ENCODE results near the gene ITM2C. TPM values are rescaled to one million over a fixed set of nuclear protein-coding genes. Genes with fewer than 3 reads are reported as not detected.

The ITM2C gene
- total and polyA plus RNA-seq, 2 of the 8 experiments (the other 6 are each of a cell fraction or from before 2014, with no cell fraction given), result 362 to 742 TPM

DNA sequence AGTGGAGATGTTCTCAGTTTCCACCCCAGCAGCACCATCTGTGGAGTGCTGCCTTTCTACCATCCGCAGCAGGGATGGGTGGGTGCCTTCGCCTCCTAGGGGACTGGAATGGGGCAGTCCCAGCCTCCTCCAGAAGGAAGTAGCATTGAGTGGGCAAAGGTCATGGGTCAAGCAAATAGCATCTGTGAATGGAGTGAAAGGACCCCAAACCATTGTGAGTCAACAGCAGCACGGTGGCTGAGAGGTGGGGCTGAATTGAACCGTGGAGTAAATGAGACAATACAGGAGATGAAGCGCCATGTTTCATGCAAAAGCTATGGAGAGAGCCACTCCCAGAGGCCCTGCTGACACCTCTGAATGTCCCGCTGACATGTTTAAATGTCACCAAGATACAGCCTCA, 50.6 kb downstream of the ITM2C start:
- Histone ChIP-seq H4K5ac (ENCODE audit: insufficient read length, low read depth, low read length) (no peak overlapping the region), H3K18ac (ENCODE audit: extremely low read depth, low read length) (no peak overlapping the region), H4K91ac (replicated peaks; ENCODE audit: insufficient read length, low read length) (peak overlapping the region; percentile 19), H3K23me2 (ENCODE audit: low read depth, low read length) (peaks cover 2% of the 10 kb centered on the region; the same call in 1 of the 2 replicates), H2BK15ac (ENCODE audit: low read length) (0 out of 2 replicates have a peak overlapping the region, but pooled peaks have one; percentile 51), H3K79me2 (ENCODE audit: control insufficient read depth in 1 of 2, insufficient read depth in 2 of 2, low read length in 2 of 2) (no peaks in the 10 kb centered on the region), H3K36me3 (ENCODE audit: control insufficient read depth in 2 of 4, insufficient read depth in 4 of 4, low read length in 3 of 4) (no peaks in the 10 kb centered on the region), H2BK20ac (ENCODE audit: low read length) (no peak overlapping the region), H2BK5ac (ENCODE audit: low read depth, low read length) (no peak overlapping the region), H3K4me2 (ENCODE audit: insufficient read depth in 1 of 2, low read depth in 2 of 2, low read length in 2 of 2) (no peak overlapping the region), H3K27ac (ENCODE audit: low read depth, low read length) (no peak overlapping the region), H3K9ac (replicated peaks in 1 of 4; ENCODE audit: extremely low read depth in 1 of 4, low read depth in 3 of 4, low read length in 3 of 4) (no peak overlapping the region), H3K14ac (ENCODE audit: insufficient read length) (no peak overlapping the region), H4K20me1 (replicated peaks in 1 of 2; ENCODE audit: control insufficient read depth in 1 of 2, insufficient read depth in 2 of 2, low read length in 2 of 2) (no peaks in the 10 kb centered on the region), H2AFZ (ENCODE audit: low read length) (no peak overlapping the region), H2AK5ac (ENCODE audit: low read depth, low read length) (no peak overlapping the region), H3K4me3 (ENCODE audit: extremely low read depth in 1 of 4, insufficient read depth in 2 of 4, low read depth in 3 of 4, low read length in 4 of 4) (no peak overlapping the region), H3K4me1 (replicated peaks in 1 of 4; ENCODE audit: control insufficient read depth in 3 of 4, insufficient read depth in 4 of 4, low read length in 3 of 4) (no peaks in the 10 kb centered on the region), H2BK12ac (ENCODE audit: low read depth, low read length) (no peak overlapping the region), H3K4ac (replicated peaks; ENCODE audit: insufficient read length, low read depth, low read length) (no peak overlapping the region), H4K8ac (ENCODE audit: extremely low read depth, insufficient read depth, low read length) (no peak overlapping the region), H3K79me1 (ENCODE audit: low read depth, low read length) (no peaks in the 10 kb centered on the region), H3K27me3 (replicated peaks in 1 of 4; ENCODE audit: control insufficient read depth in 3 of 4, extremely low read depth in 1 of 4, insufficient read depth in 3 of 4, low read length in 3 of 4) (no peaks in the 10 kb centered on the region), H2BK120ac (replicated peaks; ENCODE audit: low read depth, low read length) (no peak overlapping the region), H3K56ac (replicated peaks; ENCODE audit: insufficient read length, low read depth, low read length) (no peak overlapping the region), H3K9me3 (ENCODE audit: insufficient read depth in 2 of 2, low read depth in 1 of 2, low read length in 1 of 2) (no peaks in the 10 kb centered on the region), H3K23ac (ENCODE audit: insufficient read length) (no peak overlapping the region)
- 86% methylated on average over 6 of the region's 6 CpGs; no CpG with 5 or more reads in 1 of the 2 experiments for WGBS, 2 experiments (ENCODE audit: extremely low coverage in 1 of 2, insufficient coverage in 1 of 2, insufficient read length in 1 of 2, insufficient replicate concordance in 2 of 2, low coverage in 1 of 2, low lambda C conversion rate in 2 of 2, missing lambda C conversion rate in 1 of 2)
- ChIA-PET POLR2A (ENCODE audit: partially characterized antibody) (no interaction called here), CTCF (ENCODE audit: partially characterized antibody) (interaction anchor here (0.7 to 5.3 kb wide), 6 partner anchors 9 to 73 kb away, joined by 3 to 43 read pairs (median 4); partner anchors contain the start of gene GPR55)
- DNase-seq (ENCODE audit: low read depth in 1 of 2, low spot score in 2 of 2), result no peak
- FAIRE-seq, result no peak
